Loucy (cell line): ENCODE data around the gene GPR15LG.

ENCODE experiments used
- EZH2phosphoT487 ChIP-seq: fragments of 200-600 bp; IDR thresholded peaks from 2 replicates; pipeline ENCODE4 v1.6.1; 2018; ENCODE audit warnings: antibody characterized with exemption, mild to moderate bottlenecking, moderate library complexity, borderline replicate concordance
- TF ChIP-seq, protein P1 (sequence below): fragments of 200-600 bp; sonication (generic); conservative IDR thresholded peaks from 2 replicates; pipeline ENCODE4 v1.5.1; 2014; ENCODE audit warnings: mild to moderate bottlenecking, antibody characterized with exemption, low read length

DNA sequence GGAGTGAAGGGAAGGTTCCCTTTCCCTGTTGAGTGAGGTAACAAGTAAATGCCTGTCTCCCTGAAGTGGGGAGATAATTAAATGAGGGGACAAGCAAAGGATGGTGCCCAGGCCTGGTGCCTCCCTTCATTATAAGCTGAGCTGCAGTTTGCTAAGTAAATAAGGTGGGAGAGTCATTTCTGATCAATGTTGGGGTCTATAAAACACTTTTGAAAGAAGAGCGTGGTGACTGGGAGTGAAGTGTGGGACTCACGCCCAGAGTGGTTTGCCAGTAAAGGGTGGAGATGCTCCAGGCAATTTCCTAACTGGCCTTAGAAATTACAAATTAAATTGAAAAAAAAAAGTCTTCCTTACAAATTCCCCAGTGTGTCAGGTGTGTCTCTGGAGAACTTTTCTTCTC lies 9.6 kb upstream of the GPR15LG start:
- TF ChIP-seq, protein P1, sequence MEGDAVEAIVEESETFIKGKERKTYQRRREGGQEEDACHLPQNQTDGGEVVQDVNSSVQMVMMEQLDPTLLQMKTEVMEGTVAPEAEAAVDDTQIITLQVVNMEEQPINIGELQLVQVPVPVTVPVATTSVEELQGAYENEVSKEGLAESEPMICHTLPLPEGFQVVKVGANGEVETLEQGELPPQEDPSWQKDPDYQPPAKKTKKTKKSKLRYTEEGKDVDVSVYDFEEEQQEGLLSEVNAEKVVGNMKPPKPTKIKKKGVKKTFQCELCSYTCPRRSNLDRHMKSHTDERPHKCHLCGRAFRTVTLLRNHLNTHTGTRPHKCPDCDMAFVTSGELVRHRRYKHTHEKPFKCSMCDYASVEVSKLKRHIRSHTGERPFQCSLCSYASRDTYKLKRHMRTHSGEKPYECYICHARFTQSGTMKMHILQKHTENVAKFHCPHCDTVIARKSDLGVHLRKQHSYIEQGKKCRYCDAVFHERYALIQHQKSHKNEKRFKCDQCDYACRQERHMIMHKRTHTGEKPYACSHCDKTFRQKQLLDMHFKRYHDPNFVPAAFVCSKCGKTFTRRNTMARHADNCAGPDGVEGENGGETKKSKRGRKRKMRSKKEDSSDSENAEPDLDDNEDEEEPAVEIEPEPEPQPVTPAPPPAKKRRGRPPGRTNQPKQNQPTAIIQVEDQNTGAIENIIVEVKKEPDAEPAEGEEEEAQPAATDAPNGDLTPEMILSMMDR: no peak
- TF ChIP-seq EZH2phosphoT487: no peak
